SK-N-SH treated with all-trans-retinoic acid at 6 μM for 48 hours (cell line): Measurements from ENCODE around the gene WFDC10B.
"Not testable (repeated sequence)": the region's sequence is repeated elsewhere in the genome, so short reads cannot be mapped to it uniquely, and the experiment has no call there.

Experiments
- ATAC-seq: fragments of 200-7000 bp; cut with Tn5 transposase; 3 replicates; pipeline ENCODE4 v1.9.1; 2020; ENCODE audit warnings: mild to moderate bottlenecking, moderate library complexity
- BACH2 ChIP-seq: fragments of 250-450 bp; sonication (Bioruptor Pico); IDR thresholded peaks from 2 replicates; pipeline ENCODE4 v1.9.0; 2021; ENCODE audit warnings: mild to moderate bottlenecking, borderline replicate concordance
- CREB5 ChIP-seq: fragments of 250-450 bp; sonication (Bioruptor Pico); IDR thresholded peaks from 2 replicates; pipeline ENCODE4 v1.5.1; 2020; ENCODE audit warnings: low read depth, mild to moderate bottlenecking, moderate library complexity
- CSDC2 ChIP-seq: fragments of 250-450 bp; sonication (Bioruptor Pico); IDR thresholded peaks from 2 replicates; pipeline ENCODE4 v1.5.0; 2020; ENCODE audit warnings: mild to moderate bottlenecking, moderate library complexity
- ISL1 ChIP-seq: fragments of 250-450 bp; sonication (Bioruptor Pico); IDR thresholded peaks from 2 replicates; pipeline ENCODE4 v2.1.2; 2022; ENCODE audit warnings: mild to moderate bottlenecking, moderate library complexity
- OSR1 ChIP-seq: fragments of 250-450 bp; sonication (Bioruptor Pico); IDR thresholded peaks from 2 replicates; pipeline ENCODE4 v1.8.0; 2022; ENCODE audit warnings: moderate library complexity, mild to moderate bottlenecking, inconsistent platforms
- PPARA ChIP-seq: fragments of 250-450 bp; sonication (Bioruptor Pico); IDR thresholded peaks from 2 replicates; pipeline ENCODE4 v1.5.0; 2020; ENCODE audit warnings: mild to moderate bottlenecking, borderline replicate concordance
- TCF4 ChIP-seq: fragments of 250-450 bp; sonication (Bioruptor Pico); IDR thresholded peaks from 2 replicates; pipeline ENCODE4 v1.8.0; 2021; ENCODE audit warnings: mild to moderate bottlenecking, moderate library complexity, borderline replicate concordance
- TSHZ2 ChIP-seq: fragments of 250-450 bp; sonication (Bioruptor Pico); IDR thresholded peaks from 2 replicates; pipeline ENCODE4 v1.5.0; 2020; ENCODE audit warnings: mild to moderate bottlenecking, moderate library complexity
- ZC3H10 ChIP-seq: fragments of 250-450 bp; sonication (Bioruptor Pico); IDR thresholded peaks from 2 replicates; pipeline ENCODE4 v1.5.1; 2021; ENCODE audit warnings: mild to moderate bottlenecking, moderate library complexity
- ZFP3 ChIP-seq: fragments of 250-450 bp; sonication (Bioruptor Pico); IDR thresholded peaks from 2 replicates; pipeline ENCODE4 v1.5.0; 2020; ENCODE audit warnings: mild to moderate bottlenecking, moderate library complexity
- ZNF70 ChIP-seq: fragments of 450-650 bp; formaldehyde crosslinking; IDR thresholded peaks from 2 replicates; pipeline ENCODE4 v1.5.0; 2020; ENCODE audit warnings: mild to moderate bottlenecking, moderate library complexity
- ZNF8 ChIP-seq: fragments of 450-650 bp; formaldehyde crosslinking; IDR thresholded peaks from 2 replicates; pipeline ENCODE4 v1.5.0; 2020; ENCODE audit warnings: mild to moderate bottlenecking, moderate library complexity
- TF ChIP-seq, protein P1 (sequence below): fragments of 250-450 bp; sonication (Bioruptor Pico); IDR thresholded peaks from 2 replicates; pipeline ENCODE4 v1.8.0; 2021; ENCODE audit warnings: low read depth, mild to moderate bottlenecking, moderate library complexity, borderline replicate concordance
- TF ChIP-seq, protein P2 (sequence below): fragments of 250-450 bp; sonication (Bioruptor Pico); IDR thresholded peaks from 2 replicates; pipeline ENCODE4 v1.8.0; 2020; ENCODE audit warnings: mild to moderate bottlenecking, moderate library complexity, borderline replicate concordance

Gene WFDC10B

GRCh38 chr20:45672765-45673164, 32.1 kb downstream of the WFDC10B start:
- TF ChIP-seq, protein P1, sequence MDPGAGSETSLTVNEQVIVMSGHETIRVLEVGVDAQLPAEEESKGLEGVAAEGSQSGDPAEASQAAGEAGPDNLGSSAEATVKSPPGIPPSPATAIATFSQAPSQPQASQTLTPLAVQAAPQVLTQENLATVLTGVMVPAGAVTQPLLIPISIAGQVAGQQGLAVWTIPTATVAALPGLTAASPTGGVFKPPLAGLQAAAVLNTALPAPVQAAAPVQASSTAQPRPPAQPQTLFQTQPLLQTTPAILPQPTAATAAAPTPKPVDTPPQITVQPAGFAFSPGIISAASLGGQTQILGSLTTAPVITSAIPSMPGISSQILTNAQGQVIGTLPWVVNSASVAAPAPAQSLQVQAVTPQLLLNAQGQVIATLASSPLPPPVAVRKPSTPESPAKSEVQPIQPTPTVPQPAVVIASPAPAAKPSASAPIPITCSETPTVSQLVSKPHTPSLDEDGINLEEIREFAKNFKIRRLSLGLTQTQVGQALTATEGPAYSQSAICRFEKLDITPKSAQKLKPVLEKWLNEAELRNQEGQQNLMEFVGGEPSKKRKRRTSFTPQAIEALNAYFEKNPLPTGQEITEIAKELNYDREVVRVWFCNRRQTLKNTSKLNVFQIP (CRISPR knock-in tag) = no peak
- TF ChIP-seq TSHZ2 (CRISPR knock-in tag) = no peak
- ATAC-seq = no peak

GRCh38 chr20:45670139-45670538, 34.7 kb downstream of the WFDC10B start, which contains the start of gene WFDC11:
WFDC11 (minus strand) TSS chr20:45670239; CDS start chr20:45650600, 19,639 bp downstream.
- TF ChIP-seq CSDC2 (CRISPR knock-in tag) = no peak
- no peak for TF ChIP-seq ZNF70 (CRISPR knock-in tag)
- ATAC-seq = no peak

GRCh38 chr20:45657038-45657437, 47.8 kb downstream of the WFDC10B start:
- ATAC-seq = not testable (repeated sequence)

- ATAC-seq = not testable (repeated sequence)
Observed at GRCh38 chr20:45651726-45652125, 53.1 kb downstream of the WFDC10B start.

GRCh38 chr20:45649312-45649863, 55.4 kb downstream of the WFDC10B start:
- TF ChIP-seq TCF4 (CRISPR knock-in tag) = no peak
- ATAC-seq = no peak

DNA sequence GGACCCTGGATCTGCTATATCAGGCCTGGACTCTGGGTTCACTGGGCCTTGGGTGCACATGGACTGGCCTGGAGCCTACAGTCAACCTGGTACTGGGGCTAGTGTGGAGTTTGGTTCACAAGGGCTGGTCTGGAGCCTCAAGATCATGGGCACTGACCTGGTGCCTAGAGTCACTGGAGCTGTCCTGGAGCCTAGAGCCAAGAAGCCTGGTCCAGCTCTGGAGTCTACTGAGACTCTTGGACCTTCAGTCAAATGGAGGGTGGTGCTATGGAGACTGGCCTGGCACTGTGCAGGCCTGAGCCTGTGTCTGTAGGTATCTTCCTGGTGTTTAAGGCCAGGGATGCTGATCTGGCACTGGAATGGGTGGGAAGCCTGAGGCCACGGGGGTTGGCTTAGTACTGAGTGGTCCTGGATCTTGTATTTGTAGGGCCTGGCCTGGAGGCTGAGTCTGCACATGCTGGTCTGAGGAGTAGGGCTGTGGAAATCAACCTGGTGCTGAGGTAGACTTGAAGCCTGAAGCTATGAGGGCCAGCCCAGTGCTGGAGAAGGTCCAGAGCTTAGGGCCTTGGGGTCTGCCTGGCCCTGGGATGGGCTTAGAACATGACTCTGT, 57.3 kb downstream of the WFDC10B start:
- no peak for TF ChIP-seq ZC3H10 (CRISPR knock-in tag)
- no peak for TF ChIP-seq OSR1 (CRISPR knock-in tag)
- TF ChIP-seq TCF4 (CRISPR knock-in tag) = no peak
- TF ChIP-seq ZFP3 = no peak
- TF ChIP-seq BACH2 = no peak
- TF ChIP-seq ZNF8 (CRISPR knock-in tag) = no peak
- TF ChIP-seq CREB5 (CRISPR knock-in tag) = no peak
- TF ChIP-seq ZNF70 (CRISPR knock-in tag) = no peak
- no peak for TF ChIP-seq PPARA (CRISPR knock-in tag)
- TF ChIP-seq ISL1 (CRISPR knock-in tag) = no peak
- no peak for TF ChIP-seq TSHZ2 (CRISPR knock-in tag)
- TF ChIP-seq CSDC2 (CRISPR knock-in tag) = no peak
- TF ChIP-seq, protein P2, sequence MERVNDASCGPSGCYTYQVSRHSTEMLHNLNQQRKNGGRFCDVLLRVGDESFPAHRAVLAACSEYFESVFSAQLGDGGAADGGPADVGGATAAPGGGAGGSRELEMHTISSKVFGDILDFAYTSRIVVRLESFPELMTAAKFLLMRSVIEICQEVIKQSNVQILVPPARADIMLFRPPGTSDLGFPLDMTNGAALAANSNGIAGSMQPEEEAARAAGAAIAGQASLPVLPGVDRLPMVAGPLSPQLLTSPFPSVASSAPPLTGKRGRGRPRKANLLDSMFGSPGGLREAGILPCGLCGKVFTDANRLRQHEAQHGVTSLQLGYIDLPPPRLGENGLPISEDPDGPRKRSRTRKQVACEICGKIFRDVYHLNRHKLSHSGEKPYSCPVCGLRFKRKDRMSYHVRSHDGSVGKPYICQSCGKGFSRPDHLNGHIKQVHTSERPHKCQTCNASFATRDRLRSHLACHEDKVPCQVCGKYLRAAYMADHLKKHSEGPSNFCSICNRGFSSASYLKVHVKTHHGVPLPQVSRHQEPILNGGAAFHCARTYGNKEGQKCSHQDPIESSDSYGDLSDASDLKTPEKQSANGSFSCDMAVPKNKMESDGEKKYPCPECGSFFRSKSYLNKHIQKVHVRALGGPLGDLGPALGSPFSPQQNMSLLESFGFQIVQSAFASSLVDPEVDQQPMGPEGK (CRISPR knock-in tag) = no peak
- ATAC-seq = no peak
